SK-N-SH treated with all-trans-retinoic acid at 6 μM for 48 hours (cell line): ENCODE results near the gene EBF3.

Experiments
- ATAC-seq: fragments of 200-7000 bp; cut with Tn5 transposase; 3 replicates; pipeline ENCODE4 v1.9.1; 2020; ENCODE audit warnings: mild to moderate bottlenecking, moderate library complexity
- ARNTL ChIP-seq: fragments of 450-650 bp; formaldehyde crosslinking; IDR thresholded peaks from 2 replicates; pipeline ENCODE4 v1.5.0; 2020; ENCODE audit warnings: low read depth, mild to moderate bottlenecking, moderate library complexity, borderline replicate concordance
- BACH2 ChIP-seq: fragments of 250-450 bp; sonication (Bioruptor Pico); IDR thresholded peaks from 2 replicates; pipeline ENCODE4 v1.9.0; 2021; ENCODE audit warnings: mild to moderate bottlenecking, borderline replicate concordance
- CREB5 ChIP-seq: fragments of 250-450 bp; sonication (Bioruptor Pico); IDR thresholded peaks from 2 replicates; pipeline ENCODE4 v1.5.1; 2020; ENCODE audit warnings: low read depth, mild to moderate bottlenecking, moderate library complexity
- CSDC2 ChIP-seq: fragments of 250-450 bp; sonication (Bioruptor Pico); IDR thresholded peaks from 2 replicates; pipeline ENCODE4 v1.5.0; 2020; ENCODE audit warnings: mild to moderate bottlenecking, moderate library complexity
- ESRRG ChIP-seq: fragments of 250-450 bp; sonication (Bioruptor Pico); IDR thresholded peaks from 2 replicates; pipeline ENCODE4 v1.6.1; 2021; ENCODE audit warnings: mild to moderate bottlenecking
- GLIS3 ChIP-seq: fragments of 250-450 bp; sonication (Bioruptor Pico); IDR thresholded peaks from 2 replicates; pipeline ENCODE4 v1.5.0; 2020; ENCODE audit warnings: mild to moderate bottlenecking, moderate library complexity
- ISL1 ChIP-seq: fragments of 250-450 bp; sonication (Bioruptor Pico); IDR thresholded peaks from 2 replicates; pipeline ENCODE4 v2.1.2; 2022; ENCODE audit warnings: mild to moderate bottlenecking, moderate library complexity
- OSR1 ChIP-seq: fragments of 250-450 bp; sonication (Bioruptor Pico); IDR thresholded peaks from 2 replicates; pipeline ENCODE4 v1.8.0; 2022; ENCODE audit warnings: moderate library complexity, mild to moderate bottlenecking, inconsistent platforms
- PATZ1 ChIP-seq: fragments of 250-450 bp; sonication (Bioruptor Pico); IDR thresholded peaks from 2 replicates; pipeline ENCODE4 v1.8.0; 2020; ENCODE audit warnings: mild to moderate bottlenecking, moderate library complexity, borderline replicate concordance
- POU6F1 ChIP-seq: fragments of 250-450 bp; sonication (Bioruptor Pico); IDR thresholded peaks from 2 replicates; pipeline ENCODE4 v1.8.0; 2021; ENCODE audit warnings: low read depth, mild to moderate bottlenecking, moderate library complexity, borderline replicate concordance
- PPARA ChIP-seq: fragments of 250-450 bp; sonication (Bioruptor Pico); IDR thresholded peaks from 2 replicates; pipeline ENCODE4 v1.5.0; 2020; ENCODE audit warnings: mild to moderate bottlenecking, borderline replicate concordance
- RARB ChIP-seq: fragments of 250-450 bp; sonication (Bioruptor Pico); IDR thresholded peaks from 2 replicates; pipeline ENCODE4 v1.8.0; 2021; ENCODE audit warnings: mild to moderate bottlenecking, moderate library complexity
- SNAI2 ChIP-seq: fragments of 250-450 bp; sonication (Bioruptor Pico); IDR thresholded peaks from 2 replicates; pipeline ENCODE4 v1.5.0; 2020; ENCODE audit warnings: mild to moderate bottlenecking, moderate library complexity
- TCF4 ChIP-seq: fragments of 250-450 bp; sonication (Bioruptor Pico); IDR thresholded peaks from 2 replicates; pipeline ENCODE4 v1.8.0; 2021; ENCODE audit warnings: mild to moderate bottlenecking, moderate library complexity, borderline replicate concordance
- TOX ChIP-seq: fragments of 250-450 bp; sonication (Bioruptor Pico); IDR thresholded peaks from 2 replicates; pipeline ENCODE4 v1.8.0; 2021; ENCODE audit warnings: mild to moderate bottlenecking, moderate library complexity, borderline replicate concordance
- TSHZ2 ChIP-seq: fragments of 250-450 bp; sonication (Bioruptor Pico); IDR thresholded peaks from 2 replicates; pipeline ENCODE4 v1.5.0; 2020; ENCODE audit warnings: mild to moderate bottlenecking, moderate library complexity
- ZC3H10 ChIP-seq: fragments of 250-450 bp; sonication (Bioruptor Pico); IDR thresholded peaks from 2 replicates; pipeline ENCODE4 v1.5.1; 2021; ENCODE audit warnings: mild to moderate bottlenecking, moderate library complexity
- ZFP3 ChIP-seq: fragments of 250-450 bp; sonication (Bioruptor Pico); IDR thresholded peaks from 2 replicates; pipeline ENCODE4 v1.5.0; 2020; ENCODE audit warnings: mild to moderate bottlenecking, moderate library complexity
- ZFP30 ChIP-seq: fragments of 450-650 bp; formaldehyde crosslinking; IDR thresholded peaks from 2 replicates; pipeline ENCODE4 v1.5.0; 2022; ENCODE audit warnings: mild to moderate bottlenecking, moderate library complexity
- ZNF565 ChIP-seq: fragments of 450-650 bp; formaldehyde crosslinking; conservative IDR thresholded peaks from 2 replicates; pipeline ENCODE4 v1.5.0; 2020; ENCODE audit warnings: low read depth, mild to moderate bottlenecking, moderate library complexity
- ZNF70 ChIP-seq: fragments of 450-650 bp; formaldehyde crosslinking; IDR thresholded peaks from 2 replicates; pipeline ENCODE4 v1.5.0; 2020; ENCODE audit warnings: mild to moderate bottlenecking, moderate library complexity
- ZNF8 ChIP-seq: fragments of 450-650 bp; formaldehyde crosslinking; IDR thresholded peaks from 2 replicates; pipeline ENCODE4 v1.5.0; 2020; ENCODE audit warnings: mild to moderate bottlenecking, moderate library complexity
- TF ChIP-seq, protein P1 (sequence below): fragments of 250-450 bp; sonication (Bioruptor Pico); IDR thresholded peaks from 2 replicates; pipeline ENCODE4 v1.5.1; 2021; ENCODE audit warnings: mild to moderate bottlenecking, moderate library complexity

EBF3 gene

GRCh38 chr10:129992356-129992755, 28.3 kb upstream of the EBF3 start:
- ATAC-seq = no peak
- TF ChIP-seq ISL1 (CRISPR knock-in tag) (no peak), ZNF70 (CRISPR knock-in tag) (no peak), TCF4 (no peak), ARNTL (CRISPR knock-in tag) (no peak), RARB (CRISPR knock-in tag) (no peak), PATZ1 (CRISPR knock-in tag) (no peak), OSR1 (CRISPR knock-in tag) (no peak), ZC3H10 (no peak), ESRRG (CRISPR knock-in tag) (no peak)

- TF ChIP-seq, protein P1, sequence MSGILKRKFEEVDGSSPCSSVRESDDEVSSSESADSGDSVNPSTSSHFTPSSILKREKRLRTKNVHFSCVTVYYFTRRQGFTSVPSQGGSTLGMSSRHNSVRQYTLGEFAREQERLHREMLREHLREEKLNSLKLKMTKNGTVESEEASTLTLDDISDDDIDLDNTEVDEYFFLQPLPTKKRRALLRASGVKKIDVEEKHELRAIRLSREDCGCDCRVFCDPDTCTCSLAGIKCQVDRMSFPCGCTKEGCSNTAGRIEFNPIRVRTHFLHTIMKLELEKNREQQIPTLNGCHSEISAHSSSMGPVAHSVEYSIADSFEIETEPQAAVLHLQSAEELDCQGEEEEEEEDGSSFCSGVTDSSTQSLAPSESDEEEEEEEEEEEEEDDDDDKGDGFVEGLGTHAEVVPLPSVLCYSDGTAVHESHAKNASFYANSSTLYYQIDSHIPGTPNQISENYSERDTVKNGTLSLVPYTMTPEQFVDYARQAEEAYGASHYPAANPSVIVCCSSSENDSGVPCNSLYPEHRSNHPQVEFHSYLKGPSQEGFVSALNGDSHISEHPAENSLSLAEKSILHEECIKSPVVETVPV (CRISPR knock-in tag) = no peak
- TF ChIP-seq RARB (CRISPR knock-in tag) (no peak), CSDC2 (CRISPR knock-in tag) (no peak), SNAI2 (CRISPR knock-in tag) (no peak), ESRRG (CRISPR knock-in tag) (no peak), PPARA (CRISPR knock-in tag) (no peak), ZNF70 (CRISPR knock-in tag) (no peak), ARNTL (CRISPR knock-in tag) (no peak), ZNF8 (CRISPR knock-in tag) (no peak), TCF4 (no peak), POU6F1 (no peak), ISL1 (CRISPR knock-in tag) (no peak), TSHZ2 (CRISPR knock-in tag) (no peak), ZNF565 (CRISPR knock-in tag) (no peak)
- no peak for ATAC-seq
These were observed 18.8 kb upstream of the EBF3 start for GRCh38 chr10:129982825-129983224.

DNA sequence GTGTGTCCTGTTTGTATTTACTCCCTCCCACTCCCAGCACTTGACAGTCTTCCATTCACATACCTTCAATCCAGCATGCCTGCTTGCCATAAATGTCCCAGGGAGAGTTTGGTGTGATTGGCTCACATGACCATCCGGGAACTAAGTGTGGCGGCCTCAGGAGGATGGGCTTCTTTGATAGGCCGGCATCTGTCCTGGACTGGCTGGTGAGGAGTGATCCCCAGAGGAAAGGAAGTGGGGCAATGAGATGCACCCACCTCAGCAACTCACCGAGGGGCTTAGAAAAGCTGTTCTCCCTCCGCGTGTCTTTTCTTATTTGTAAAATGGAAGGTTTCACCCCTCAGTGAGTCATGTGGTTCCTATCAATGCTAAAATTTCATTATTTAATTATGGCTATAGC, 14.9 kb upstream of the EBF3 start:
- no peak for ATAC-seq

DNA sequence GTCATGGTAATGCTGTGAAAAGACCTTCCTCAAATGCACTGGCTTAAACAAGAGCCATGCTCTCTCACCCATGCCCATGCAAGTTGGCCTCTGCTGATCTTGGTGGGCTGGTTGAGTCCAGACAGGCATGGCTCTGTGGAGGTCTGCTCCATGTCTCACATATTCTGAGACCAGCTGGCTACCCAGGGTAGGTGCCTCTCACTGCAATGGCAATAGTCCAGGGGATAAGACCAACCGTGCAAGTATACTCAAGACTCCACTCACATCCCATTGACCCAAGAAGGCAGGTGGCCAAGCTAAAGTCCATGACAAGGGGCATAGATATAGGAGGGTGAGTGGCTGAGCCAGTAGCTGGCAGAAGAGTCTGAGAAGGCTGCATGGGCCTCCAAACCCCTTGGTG, 14.2 kb upstream of the EBF3 start:
- no peak for ATAC-seq
- no peak for TF ChIP-seq BACH2 (CRISPR knock-in tag)
- TF ChIP-seq ZFP30 (CRISPR knock-in tag) = no peak
- TF ChIP-seq RARB (CRISPR knock-in tag) = no peak
- TF ChIP-seq ZC3H10 = no peak
- TF ChIP-seq ZNF8 (CRISPR knock-in tag) = no peak
- no peak for TF ChIP-seq CREB5 (CRISPR knock-in tag)
- no peak for TF ChIP-seq ZNF565 (CRISPR knock-in tag)
- TF ChIP-seq ARNTL (CRISPR knock-in tag) = no peak
- no peak for TF ChIP-seq ZFP3
- no peak for TF ChIP-seq TCF4
- TF ChIP-seq PATZ1 (CRISPR knock-in tag) = no peak
- TF ChIP-seq TOX (CRISPR knock-in tag) = no peak
- no peak for TF ChIP-seq OSR1 (CRISPR knock-in tag)
- TF ChIP-seq ESRRG (CRISPR knock-in tag) = no peak
- TF ChIP-seq SNAI2 (CRISPR knock-in tag) = no peak
- TF ChIP-seq GLIS3 = no peak
- TF ChIP-seq ZNF70 (CRISPR knock-in tag) = no peak

More for the DNA sequence above, 14.9 kb upstream of the EBF3 start:
- TF ChIP-seq BACH2 (CRISPR knock-in tag) (no peak), ZFP3 (no peak)
